Hepatocyte (in vitro differentiated cells): ENCODE measurements around the gene PLCB2.
A peak's percentile ranks its signal among the peaks of the same experiment; 100 is the strongest.

Experiments used
- EZH2 ChIP-seq: fragments of 200-600 bp; sonication (generic); IDR thresholded peaks from 2 replicates; pipeline ENCODE4 v1.6.1; 2016; ENCODE audit warnings: antibody characterized with exemption, mild to moderate bottlenecking, borderline replicate concordance
- TF ChIP-seq, protein P1 (sequence below): fragments of 200-600 bp; sonication (generic); IDR thresholded peaks from 2 replicates; pipeline ENCODE4 v1.5.1; 2016; ENCODE audit warnings: antibody characterized with exemption, mild to moderate bottlenecking; ENCODE audit not compliant: poor library complexity

DNA sequence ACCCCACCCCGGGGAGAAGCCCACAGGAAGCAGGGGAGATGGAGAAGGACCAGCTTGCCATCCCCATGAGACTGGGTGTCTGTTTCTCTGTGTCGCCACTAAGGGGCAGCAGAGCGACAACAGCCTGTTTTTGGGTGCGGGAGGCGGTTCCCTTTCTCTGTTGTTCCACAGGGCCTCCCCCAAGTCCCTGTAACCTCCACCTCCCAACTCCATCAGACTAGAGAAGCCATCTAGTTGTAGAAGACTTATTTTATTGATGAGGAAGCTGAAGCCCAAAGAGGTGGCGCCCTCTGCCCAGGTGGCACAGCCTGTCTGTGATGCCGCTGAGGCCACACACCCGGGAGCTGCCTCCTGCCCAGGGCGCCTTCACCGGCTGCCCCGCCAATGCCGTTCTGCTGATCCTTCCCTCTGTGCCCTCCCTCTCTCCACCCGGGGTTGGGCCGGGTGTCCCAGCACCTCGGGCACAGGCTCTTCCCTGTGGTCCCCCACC lies 36.9 kb upstream of the PLCB2 start:
- TF ChIP-seq, protein P1, sequence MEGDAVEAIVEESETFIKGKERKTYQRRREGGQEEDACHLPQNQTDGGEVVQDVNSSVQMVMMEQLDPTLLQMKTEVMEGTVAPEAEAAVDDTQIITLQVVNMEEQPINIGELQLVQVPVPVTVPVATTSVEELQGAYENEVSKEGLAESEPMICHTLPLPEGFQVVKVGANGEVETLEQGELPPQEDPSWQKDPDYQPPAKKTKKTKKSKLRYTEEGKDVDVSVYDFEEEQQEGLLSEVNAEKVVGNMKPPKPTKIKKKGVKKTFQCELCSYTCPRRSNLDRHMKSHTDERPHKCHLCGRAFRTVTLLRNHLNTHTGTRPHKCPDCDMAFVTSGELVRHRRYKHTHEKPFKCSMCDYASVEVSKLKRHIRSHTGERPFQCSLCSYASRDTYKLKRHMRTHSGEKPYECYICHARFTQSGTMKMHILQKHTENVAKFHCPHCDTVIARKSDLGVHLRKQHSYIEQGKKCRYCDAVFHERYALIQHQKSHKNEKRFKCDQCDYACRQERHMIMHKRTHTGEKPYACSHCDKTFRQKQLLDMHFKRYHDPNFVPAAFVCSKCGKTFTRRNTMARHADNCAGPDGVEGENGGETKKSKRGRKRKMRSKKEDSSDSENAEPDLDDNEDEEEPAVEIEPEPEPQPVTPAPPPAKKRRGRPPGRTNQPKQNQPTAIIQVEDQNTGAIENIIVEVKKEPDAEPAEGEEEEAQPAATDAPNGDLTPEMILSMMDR: peak; percentile 61
- TF ChIP-seq EZH2: no peak
